HCT116 (cell line): ENCODE data around the gene ADGRA3. TPM values are rescaled to one million over a fixed set of nuclear protein-coding genes. Genes with fewer than 3 reads are reported as not detected.

Source experiments
- ATAC-seq: fragments of 200-7000 bp; cut with Tn5 transposase; 2 replicates; pipeline ENCODE4 v1.9.1; 2020; ENCODE audit warnings: mild to moderate bottlenecking, moderate library complexity
- BruUV-seq: library from RNA; stranded (reverse); fragments of 400-500 nt; replicated peaks from 2 replicates; lab custom pipeline; 2021; lab: Mats Ljungman, UMichigan
- CTCF ChIA-PET: fragments of 300-600 bp; sonication (Branson Sonifier 250); formaldehyde crosslinking; loops from one replicate; lab custom pipeline; 2021; ENCODE audit warnings: antibody characterized with exemption; lab: Charles Lee
- POLR2A ChIA-PET: fragments of 300-600, 350-600 bp; sonication (Branson Sonifier 250); formaldehyde crosslinking; loops from one replicate; lab custom pipeline; 2021; ENCODE audit warnings: antibody characterized with exemption; lab: Charles Lee
- RAD21 ChIA-PET, 2 experiments: fragments of 300-600 bp; sonication (Branson Sonifier 250); formaldehyde crosslinking; loops; one replicate each; lab custom pipeline; 2023; ENCODE audit warnings: low total read pairs in 2 of 2; ENCODE audit not compliant: uncharacterized antibody in 2 of 2, unreplicated experiment in 2 of 2, low non-redundant PET in 1 of 2; lab: Charles Lee
- DNase-seq: peaks from one replicate; pipeline ENCODE4 v3.0.0-alpha.2; 2010; ENCODE audit warnings: low read depth, low spot score
- H2AFZ ChIP-seq: fragments of 200-600 bp; shearing (Covaris generic), sonication (generic); 2 replicates; pipeline ENCODE4 v1.6.1; 2017; ENCODE audit warnings: low read depth, mixed run types, mixed read lengths, antibody characterized with exemption, low read length; ENCODE audit not compliant: poor library complexity, severe bottlenecking
- H3K27ac ChIP-seq: 2 replicates; pipeline ENCODE4 v1.5.1; 2012; ENCODE audit warnings: low read depth, low read length
- H3K27me3 ChIP-seq: fragments of 200-600 bp; sonication (generic); 2 replicates; pipeline ENCODE4 v1.6.1; 2016; ENCODE audit warnings: mixed run types, low read length, mixed read lengths; ENCODE audit not compliant: insufficient read depth
- H3K36me3 ChIP-seq, 2 experiments: fragments of 200-500 bp in 1 of 2; fragments of 200-600 bp in 1 of 2; sonication (Bioruptor generic) in 1 of 2; sonication (generic) in 1 of 2; 2 replicates each; pipeline versions ENCODE4 v1.5.1 to v1.6.1; 2014 to 2016; ENCODE audit warnings: low read length in 2 of 2, inconsistent platforms in 1 of 2, mixed read lengths in 1 of 2, mixed run types in 1 of 2; ENCODE audit not compliant: insufficient read depth in 2 of 2, control insufficient read depth in 1 of 2
- H3K4me1 ChIP-seq, 2 experiments: fragments of 200-600 bp in 1 of 2; sonication (generic) in 1 of 2; 2 replicates each; pipeline versions ENCODE4 v1.5.1 to v1.6.1; 2012 to 2017; ENCODE audit warnings: low read length in 2 of 2, inconsistent platforms in 1 of 2, mild to moderate bottlenecking in 1 of 2, mixed read lengths in 1 of 2, mixed run types in 1 of 2, moderate library complexity in 1 of 2; ENCODE audit not compliant: insufficient read depth in 2 of 2, control insufficient read depth in 1 of 2
- H3K4me2 ChIP-seq: fragments of 200-600 bp; sonication (generic); 2 replicates; pipeline ENCODE4 v1.6.1; 2017; ENCODE audit warnings: mixed run types, low read length, mixed read lengths
- H3K4me3 ChIP-seq, 2 experiments: fragments of 200-600 bp in 1 of 2; sonication (generic) in 1 of 2; replicated peaks in 1 of 2; 2 replicates each; pipeline ENCODE4 v1.5.1; 2011 to 2016; ENCODE audit warnings: low read length in 2 of 2, control low read depth in 1 of 2, low read depth in 1 of 2, mild to moderate bottlenecking in 1 of 2, mixed read lengths in 1 of 2, mixed run types in 1 of 2
- H3K79me2 ChIP-seq: fragments of 200-600 bp; sonication (generic); 2 replicates; pipeline ENCODE4 v1.6.1; 2017; ENCODE audit warnings: mild to moderate bottlenecking, mixed run types, low read length, moderate library complexity, mixed read lengths; ENCODE audit not compliant: insufficient read depth
- H3K9ac ChIP-seq: fragments of 200-600 bp; sonication (generic); 2 replicates; pipeline ENCODE4 v1.6.1; 2016; ENCODE audit warnings: low read length, mixed read lengths
- H3K9me2 ChIP-seq: fragments of 200-600 bp; sonication (generic), shearing (Covaris generic); 2 replicates; pipeline ENCODE4 v1.6.1; 2017; ENCODE audit warnings: mixed run types, mild to moderate bottlenecking, moderate library complexity; ENCODE audit not compliant: insufficient read depth
- H3K9me3 ChIP-seq, 2 experiments: fragments of 200-500 bp in 1 of 2; fragments of 200-600 bp in 1 of 2; sonication (Bioruptor generic) in 1 of 2; sonication (generic) in 1 of 2; 2 replicates each; pipeline ENCODE4 v1.6.1; 2014 to 2017; ENCODE audit warnings: low read length in 2 of 2, mixed read lengths in 2 of 2, inconsistent platforms in 1 of 2, low read depth in 1 of 2, mild to moderate bottlenecking in 1 of 2, mixed run types in 1 of 2, moderate library complexity in 1 of 2; ENCODE audit not compliant: control insufficient read depth in 1 of 2, insufficient read depth in 1 of 2
- H4K20me1 ChIP-seq: fragments of 200-600 bp; sonication (generic), shearing (Covaris generic); 2 replicates; pipeline ENCODE4 v1.6.1; 2017; ENCODE audit warnings: mixed run types, mild to moderate bottlenecking, moderate library complexity; ENCODE audit not compliant: insufficient read depth
- EZH2 ChIP-seq: fragments of 200-600 bp; sonication (generic); IDR thresholded peaks from 2 replicates; pipeline ENCODE4 v1.6.1; 2017; ENCODE audit warnings: antibody characterized with exemption, mixed run types
- POLR2A ChIP-seq: IDR thresholded peaks from 2 replicates; pipeline ENCODE4 v1.7.0; 2011; ENCODE audit warnings: borderline replicate concordance; ENCODE audit not compliant: insufficient read depth, insufficient read length; ENCODE audit errors: extremely low read depth
- RAD21 ChIP-seq: IDR thresholded peaks from 2 replicates; pipeline ENCODE4 v1.6.1; 2012; ENCODE audit warnings: low read depth, mild to moderate bottlenecking
- SP1 ChIP-seq: IDR thresholded peaks from 2 replicates; pipeline ENCODE4 v1.6.1; 2012; ENCODE audit warnings: low read depth
- TCF7L2 ChIP-seq: IDR thresholded peaks from 2 replicates; pipeline ENCODE4 v1.7.0; 2011; ENCODE audit warnings: borderline replicate concordance, inconsistent platforms; ENCODE audit not compliant: insufficient read depth, insufficient read length; ENCODE audit errors: extremely low read depth
- YY1 ChIP-seq: IDR thresholded peaks from 2 replicates; pipeline ENCODE4 v1.6.1; 2011; ENCODE audit warnings: low read length, low read depth, moderate library complexity, mild to moderate bottlenecking; ENCODE audit not compliant: insufficient replicate concordance; ENCODE audit errors: extremely low read depth
- intact Hi-C: fragments of 100-400 bp; cut with micrococcal nuclease; formaldehyde crosslinking; loops from 2 replicates; pipeline ENCODE4 v1.10.0; 2022
- total RNA-seq: library from RNA; stranded (reverse); gene quantifications from one replicate; pipeline ENCODE4 v1.2.1, GENCODE V29; 2021; ENCODE audit not compliant: unreplicated experiment
- TF ChIP-seq, protein P1 (sequence below): IDR thresholded peaks from 2 replicates; pipeline ENCODE4 v1.6.1; 2012
- TF ChIP-seq, protein P2 (sequence below), 3 experiments: fragments of 200-600 bp in 1 of 3; sonication (generic) in 1 of 3; IDR thresholded peaks in 2 of 3; conservative IDR thresholded peaks in 1 of 3; 2 replicates each; pipeline ENCODE4 v1.5.1; 2012 to 2017; ENCODE audit warnings: low read depth in 2 of 3, low read length in 2 of 3, antibody characterized with exemption in 1 of 3, borderline replicate concordance in 1 of 3, control low read depth in 1 of 3, mild to moderate bottlenecking in 1 of 3, mixed read lengths in 1 of 3, mixed run types in 1 of 3, moderate library complexity in 1 of 3; ENCODE audit not compliant: insufficient read depth in 1 of 3

The ADGRA3 gene
- total RNA-seq, 1 experiment from 2014 or later = 43.0 TPM

DNA sequence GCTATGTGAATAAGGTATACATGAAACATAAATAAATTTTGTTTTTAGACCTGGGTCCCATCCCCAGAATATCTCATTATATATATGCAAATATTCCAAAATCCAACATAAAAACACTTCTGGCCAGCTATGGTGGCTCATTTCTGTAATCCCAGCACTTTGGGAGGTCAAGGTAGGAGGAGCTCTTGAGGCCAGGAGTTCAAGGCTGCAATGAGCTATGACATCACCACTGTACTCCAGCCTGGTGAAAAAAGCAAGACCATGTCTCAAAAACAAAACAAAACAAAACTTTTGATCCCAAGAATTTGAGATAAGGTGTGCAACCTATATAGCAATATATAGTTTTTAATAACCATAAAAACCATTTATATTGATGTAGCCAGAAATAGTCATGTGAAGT is 5.4 kb upstream of the ADGRA3 start:
- Histone ChIP-seq H3K4me1 (peaks cover 5 to 6% of the 10 kb centered on the region in 2 experiments; a peak in 2 of 4 replicates), H2AFZ (no peak overlapping the region), H3K36me3 (no peaks in the 10 kb centered on the region), H3K4me2 (no peak overlapping the region), H3K9me3 (no peaks in the 10 kb centered on the region), H4K20me1 (no peaks in the 10 kb centered on the region), H3K9ac (no peak overlapping the region), H3K27me3 (no peaks in the 10 kb centered on the region), H3K79me2 (no peaks in the 10 kb centered on the region), H3K27ac (no peak overlapping the region), H3K4me3 (no peak overlapping the region), H3K9me2 (no peaks in the 10 kb centered on the region)
- ChIA-PET CTCF (no interaction called here), POLR2A (no interaction called here), RAD21 (no interaction called here)
- ATAC-seq = no peak
- TF ChIP-seq RAD21 (no peak), YY1 (no peak), SP1 (no peak), EZH2 (no peak), TCF7L2 (no peak), POLR2A (no peak)
- TF ChIP-seq, protein P1, sequence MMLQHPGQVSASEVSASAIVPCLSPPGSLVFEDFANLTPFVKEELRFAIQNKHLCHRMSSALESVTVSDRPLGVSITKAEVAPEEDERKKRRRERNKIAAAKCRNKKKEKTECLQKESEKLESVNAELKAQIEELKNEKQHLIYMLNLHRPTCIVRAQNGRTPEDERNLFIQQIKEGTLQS = no peak
- TF ChIP-seq, protein P2, sequence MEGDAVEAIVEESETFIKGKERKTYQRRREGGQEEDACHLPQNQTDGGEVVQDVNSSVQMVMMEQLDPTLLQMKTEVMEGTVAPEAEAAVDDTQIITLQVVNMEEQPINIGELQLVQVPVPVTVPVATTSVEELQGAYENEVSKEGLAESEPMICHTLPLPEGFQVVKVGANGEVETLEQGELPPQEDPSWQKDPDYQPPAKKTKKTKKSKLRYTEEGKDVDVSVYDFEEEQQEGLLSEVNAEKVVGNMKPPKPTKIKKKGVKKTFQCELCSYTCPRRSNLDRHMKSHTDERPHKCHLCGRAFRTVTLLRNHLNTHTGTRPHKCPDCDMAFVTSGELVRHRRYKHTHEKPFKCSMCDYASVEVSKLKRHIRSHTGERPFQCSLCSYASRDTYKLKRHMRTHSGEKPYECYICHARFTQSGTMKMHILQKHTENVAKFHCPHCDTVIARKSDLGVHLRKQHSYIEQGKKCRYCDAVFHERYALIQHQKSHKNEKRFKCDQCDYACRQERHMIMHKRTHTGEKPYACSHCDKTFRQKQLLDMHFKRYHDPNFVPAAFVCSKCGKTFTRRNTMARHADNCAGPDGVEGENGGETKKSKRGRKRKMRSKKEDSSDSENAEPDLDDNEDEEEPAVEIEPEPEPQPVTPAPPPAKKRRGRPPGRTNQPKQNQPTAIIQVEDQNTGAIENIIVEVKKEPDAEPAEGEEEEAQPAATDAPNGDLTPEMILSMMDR (IDR thresholded peaks at IDR 0.05 in 2 of 3, conservative IDR thresholded peaks at IDR 0.05 in 1 of 3; ENCODE audit: borderline replicate concordance in 1 of 3, insufficient read depth in 1 of 3, low read depth in 2 of 3, low read length in 2 of 3) = no peak
- DNase-seq = no peak
- intact Hi-C loops = no loop called here
- BruUV-seq = no TSS peak
